Brain microvascular endothelial cell (primary cell): ENCODE results near the gene LINC01488.

Experiments
- DNase-seq: peaks from one replicate; pipeline ENCODE4 v3.0.0-alpha.2; 2020
- H3K27ac ChIP-seq: fragments of 250-450 bp; sonication (Bioruptor Pico); 2 replicates; pipeline ENCODE4 v1.5.1; 2020; ENCODE audit warnings: mild to moderate bottlenecking, moderate library complexity
- H3K27me3 ChIP-seq: fragments of 250-450 bp; sonication (Bioruptor Pico); replicated peaks from 2 replicates; pipeline ENCODE4 v1.5.1; 2020; ENCODE audit warnings: mild to moderate bottlenecking
- H3K36me3 ChIP-seq: fragments of 250-450 bp; sonication (Bioruptor Pico); replicated peaks from 2 replicates; pipeline ENCODE4 v1.5.1; 2020; ENCODE audit warnings: mild to moderate bottlenecking
- H3K4me3 ChIP-seq: 2 replicates; pipeline ENCODE4 v1.5.1; 2011; ENCODE audit warnings: low read depth, mild to moderate bottlenecking, control low read depth, low read length, moderate library complexity
- CTCF ChIP-seq: IDR thresholded peaks from 2 replicates; pipeline ENCODE4 v1.5.1; 2011; ENCODE audit warnings: low read depth, mild to moderate bottlenecking, moderate library complexity, low read length, control low read depth, inconsistent platforms; ENCODE audit errors: missing control alignments
- in situ Hi-C: cut with HindIII; loops from 2 replicates; pipeline ENCODE4 v1.10.0; 2017; ENCODE audit warnings: low sequenced_read_pairs, low pct_ligation_motif_present

Gene LINC01488

GRCh38 chr11:69509846-69510390, 28.5 kb downstream of the LINC01488 start:
- Histone ChIP-seq H3K36me3 (no peaks in the 10 kb centered on the region), H3K27me3 (no peaks in the 10 kb centered on the region), H3K27ac (no peak overlapping the region), H3K4me3 (no peak overlapping the region)
- DNase-seq: no peak
- in situ Hi-C loops: no loop called here
- no peak for TF ChIP-seq CTCF

GRCh38 chr11:69510471-69511357, 29.3 kb downstream of the LINC01488 start:
- in situ Hi-C loops: no loop called here
- no peaks in the 10 kb centered on the region for H3K27me3 ChIP-seq
- TF ChIP-seq CTCF: no peak
- no peak overlapping the region for H3K4me3 ChIP-seq
- no peaks in the 10 kb centered on the region for H3K36me3 ChIP-seq
- peak; percentile 44 for DNase-seq
- H3K27ac ChIP-seq: no peak overlapping the region

- DNase-seq: no peak
- Histone ChIP-seq H3K36me3 (no peaks in the 10 kb centered on the region), H3K4me3 (no peak overlapping the region), H3K27me3 (no peaks in the 10 kb centered on the region), H3K27ac (no peak overlapping the region)
- no peak for TF ChIP-seq CTCF
- in situ Hi-C loops: no loop called here
Measured at GRCh38 chr11:69511358-69512055, 30.0 kb downstream of the LINC01488 start.

- no peaks in the 10 kb centered on the region for H3K36me3 ChIP-seq
- H3K4me3 ChIP-seq: no peak overlapping the region
- H3K27me3 ChIP-seq: no peaks in the 10 kb centered on the region
- TF ChIP-seq CTCF: no peak
- H3K27ac ChIP-seq: no peak overlapping the region
- in situ Hi-C loops: no loop called here
- DNase-seq: no peak
Measured at GRCh38 chr11:69512136-69512535, 30.7 kb downstream of the LINC01488 start.

- TF ChIP-seq CTCF: no peak
- H3K27me3 ChIP-seq: no peaks in the 10 kb centered on the region
- no peak overlapping the region for H3K27ac ChIP-seq
- no peaks in the 10 kb centered on the region for H3K36me3 ChIP-seq
- no peak overlapping the region for H3K4me3 ChIP-seq
- DNase-seq: no peak
- in situ Hi-C loops: no loop called here
Measured at GRCh38 chr11:69512790-69513189, 31.3 kb downstream of the LINC01488 start.
